ELF-1 (cell line): ENCODE results near the gene ADGRB3.

Experiments used
- DNase-seq: peaks from one replicate; pipeline ENCODE4 v3.0.0-alpha.2; 2016; ENCODE audit warnings: low read depth, low spot score

Gene ADGRB3

DNA sequence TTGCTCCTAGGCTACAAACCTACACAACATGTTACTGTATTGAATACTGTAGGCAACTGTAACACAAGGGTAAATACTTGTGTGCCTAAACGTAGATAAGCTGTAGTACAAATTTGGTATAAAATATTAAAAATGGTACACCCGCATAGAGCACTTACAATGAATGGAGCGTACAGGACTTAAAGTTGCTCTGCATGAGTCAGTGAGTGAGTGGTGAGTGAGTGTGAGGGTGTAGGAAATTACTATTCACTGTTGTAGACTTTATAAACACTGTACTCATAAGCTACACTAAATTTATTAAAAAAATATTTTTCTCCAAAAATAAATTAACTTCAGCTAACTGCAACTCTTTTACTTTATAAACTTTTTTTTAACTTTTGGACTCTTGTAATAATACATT is 391.6 kb downstream of the ADGRB3 start:
- DNase-seq, result no peak

DNA sequence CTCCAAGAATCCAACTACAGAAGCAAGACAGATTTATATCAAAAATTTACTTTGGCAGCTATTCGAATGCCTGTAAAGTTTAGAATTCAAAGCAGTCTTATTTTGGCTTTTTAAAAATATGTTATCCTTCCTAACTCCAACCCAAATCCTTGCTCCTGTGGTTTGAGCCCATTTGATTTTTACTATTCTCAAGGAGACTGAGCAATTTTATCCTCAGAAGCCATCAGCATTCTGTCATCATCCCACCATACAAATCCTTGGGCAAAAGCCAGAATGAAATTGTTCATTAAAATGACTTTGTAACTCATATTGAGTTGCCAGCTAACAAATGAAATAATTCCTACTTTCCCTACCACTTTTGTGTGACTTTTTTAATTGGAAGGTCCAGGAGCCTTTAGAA is 392.8 kb downstream of the ADGRB3 start:
- DNase-seq, result no peak

DNA sequence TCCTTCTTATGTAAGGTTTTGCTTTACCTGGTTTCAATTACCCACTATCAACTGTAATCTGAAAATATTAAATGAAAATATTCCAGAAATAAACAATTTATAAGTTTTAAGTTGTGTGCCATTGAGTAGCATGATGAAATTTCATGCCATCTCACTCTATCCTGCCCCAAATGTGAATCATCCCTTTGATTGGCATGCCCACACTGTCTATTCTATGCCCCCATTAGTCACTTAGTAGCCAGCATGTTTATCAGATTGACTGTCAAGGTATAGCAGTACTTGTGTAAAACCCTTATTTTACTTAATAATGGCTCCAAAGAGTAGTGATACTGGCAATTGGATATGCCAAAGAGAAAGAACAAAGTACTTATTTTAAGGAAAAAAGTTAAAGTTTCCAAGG is 403.8 kb downstream of the ADGRB3 start:
- no peak for DNase-seq

DNA sequence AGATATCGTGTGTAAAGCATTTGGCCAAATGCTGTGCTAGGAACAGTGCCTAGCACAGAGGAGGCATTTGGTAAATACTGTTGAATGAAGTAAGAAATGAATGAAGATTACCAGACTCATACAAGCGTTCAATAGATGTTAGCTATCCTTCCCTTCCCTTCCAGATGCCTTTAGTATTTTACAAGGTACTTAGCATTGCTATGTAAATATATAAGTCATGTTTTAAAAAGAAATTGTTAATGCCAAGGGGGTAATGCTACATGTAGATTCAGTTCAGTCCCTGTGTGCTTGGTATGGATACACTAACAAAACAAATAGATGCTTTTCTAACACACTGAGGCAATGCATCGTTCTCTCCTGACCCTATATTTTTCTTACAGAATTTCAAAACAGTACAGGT is 407.2 kb downstream of the ADGRB3 start:
- DNase-seq, result no peak

DNA sequence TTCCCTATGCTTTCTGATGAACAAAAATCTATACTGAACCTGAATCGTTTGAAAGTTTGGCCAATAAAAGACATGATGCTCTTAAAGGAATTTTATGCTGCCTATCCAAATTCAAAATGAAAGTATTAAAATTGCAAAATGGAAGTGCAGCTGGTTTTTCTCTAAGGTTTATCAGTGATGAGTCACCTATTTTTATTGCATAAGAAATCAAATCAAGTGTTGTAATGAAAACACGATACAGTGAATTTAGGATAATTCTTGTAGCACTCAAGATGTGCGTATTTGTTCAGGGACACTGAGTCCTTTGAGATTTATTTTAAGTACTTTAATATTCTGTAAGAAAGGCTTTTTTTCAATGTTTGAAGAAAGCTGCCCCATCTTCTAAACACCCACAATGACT is 409.5 kb downstream of the ADGRB3 start:
- no peak for DNase-seq

DNA sequence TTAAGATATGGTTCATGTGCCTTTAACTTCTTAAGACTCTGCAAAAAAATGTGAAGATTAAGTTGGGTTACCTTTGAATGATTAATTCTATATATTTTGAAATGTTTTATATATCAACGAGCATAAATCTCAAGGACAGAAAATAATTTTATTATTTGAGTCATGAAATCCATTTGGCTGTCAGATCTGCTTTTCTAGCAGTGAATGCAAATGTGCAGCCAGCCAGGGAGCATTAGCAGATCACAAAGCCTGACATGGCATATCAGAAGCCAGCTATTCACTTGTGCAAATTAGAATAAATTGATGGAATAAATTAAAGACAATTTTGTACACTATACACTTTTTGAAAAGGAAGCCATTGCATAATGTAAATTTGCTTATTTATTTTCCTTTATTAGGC is 424.3 kb downstream of the ADGRB3 start:
- DNase-seq, result no peak

DNA sequence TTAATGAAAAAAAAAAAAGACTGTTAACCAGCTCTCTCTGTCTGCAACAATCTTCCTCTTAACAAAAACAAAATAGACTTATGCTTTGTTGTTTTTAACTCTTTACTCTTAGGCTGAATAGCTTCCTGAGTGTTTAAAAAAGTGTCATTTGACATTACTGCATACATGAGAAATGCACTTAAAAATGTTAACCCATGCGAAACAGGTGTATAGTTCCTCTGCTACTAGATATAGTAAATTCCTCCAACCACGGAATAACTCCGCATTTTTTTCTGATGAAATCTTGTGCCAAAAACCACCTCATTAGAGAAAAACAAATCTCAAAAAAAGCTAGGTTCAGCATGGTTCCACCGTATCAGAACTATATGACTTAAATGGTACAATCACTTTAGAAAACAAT is 426.0 kb downstream of the ADGRB3 start:
- DNase-seq, result no peak

DNA sequence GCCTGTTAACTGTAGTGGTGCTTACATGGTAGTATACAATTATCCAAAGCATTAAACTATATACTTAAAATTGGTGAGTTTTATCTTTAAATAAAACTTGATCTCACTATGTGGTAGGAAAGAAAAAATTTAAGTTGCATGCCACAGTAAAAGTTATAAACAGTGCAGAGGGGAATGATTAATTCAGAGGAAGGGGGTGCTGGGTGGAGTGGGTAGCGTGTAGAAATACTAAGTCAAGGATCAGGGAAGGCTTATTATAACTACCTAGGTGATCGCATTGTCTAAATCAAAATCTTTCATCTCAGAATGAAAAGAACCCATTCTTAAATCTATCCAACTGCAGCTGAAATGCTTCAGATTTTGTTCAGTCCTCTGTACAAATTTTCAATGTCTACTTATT is 428.3 kb downstream of the ADGRB3 start:
- DNase-seq, result no peak

DNA sequence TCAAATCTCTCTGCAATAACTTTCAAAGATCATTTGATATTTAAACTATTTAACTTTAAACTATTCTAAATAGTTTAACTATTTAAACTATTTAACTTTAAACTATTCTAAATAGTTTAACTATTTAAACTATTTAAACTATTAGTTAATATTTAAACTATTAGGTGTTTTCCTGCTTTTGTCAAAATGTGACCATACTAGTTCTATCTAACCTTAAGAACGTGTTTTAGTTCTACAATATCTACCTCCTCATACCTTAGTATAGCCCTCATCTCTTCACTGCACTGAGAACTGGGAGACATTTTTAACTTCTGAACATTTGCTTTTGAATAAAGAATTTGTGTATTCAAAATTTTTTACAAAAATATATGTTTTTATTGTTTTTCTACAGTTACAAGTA is 429.1 kb downstream of the ADGRB3 start:
- no peak for DNase-seq

DNA sequence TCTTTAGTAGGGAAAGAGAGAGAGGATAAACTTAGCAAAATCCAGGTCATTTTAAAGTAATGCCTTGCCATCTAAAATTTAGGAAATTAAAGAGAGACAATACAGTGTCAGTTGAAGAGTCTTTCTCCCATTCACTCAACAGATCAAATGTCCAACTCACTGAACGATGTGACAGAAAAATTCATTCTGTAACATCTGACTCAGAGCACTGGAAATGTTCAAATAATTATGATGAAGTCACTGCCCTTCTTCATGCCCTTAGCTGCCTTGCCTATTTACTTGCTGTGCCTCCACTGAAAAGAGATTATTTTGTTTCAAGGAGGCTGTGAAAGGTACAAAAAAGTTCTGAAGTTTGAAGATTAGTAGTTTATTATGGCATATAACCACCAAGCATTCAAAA is 434.8 kb downstream of the ADGRB3 start:
- no peak for DNase-seq

DNA sequence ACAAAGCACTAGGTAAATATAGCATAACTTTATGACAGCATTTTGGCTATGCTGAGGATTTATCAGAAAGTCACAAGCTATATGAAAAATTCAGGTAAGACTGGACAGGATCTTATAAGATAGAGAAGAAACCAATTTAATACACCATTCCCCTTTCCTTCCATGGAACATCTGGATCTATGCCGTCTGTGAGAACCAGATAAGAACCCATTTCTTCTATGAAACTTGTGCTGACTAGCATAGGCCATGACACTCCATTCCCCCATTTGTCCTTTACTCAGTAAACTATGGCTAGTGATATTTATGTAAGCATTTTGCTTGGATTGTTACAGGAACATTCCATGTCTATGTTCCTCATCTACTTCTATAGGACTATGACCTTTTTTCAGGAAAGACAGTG is 437.7 kb downstream of the ADGRB3 start:
- DNase-seq, result no peak

DNA sequence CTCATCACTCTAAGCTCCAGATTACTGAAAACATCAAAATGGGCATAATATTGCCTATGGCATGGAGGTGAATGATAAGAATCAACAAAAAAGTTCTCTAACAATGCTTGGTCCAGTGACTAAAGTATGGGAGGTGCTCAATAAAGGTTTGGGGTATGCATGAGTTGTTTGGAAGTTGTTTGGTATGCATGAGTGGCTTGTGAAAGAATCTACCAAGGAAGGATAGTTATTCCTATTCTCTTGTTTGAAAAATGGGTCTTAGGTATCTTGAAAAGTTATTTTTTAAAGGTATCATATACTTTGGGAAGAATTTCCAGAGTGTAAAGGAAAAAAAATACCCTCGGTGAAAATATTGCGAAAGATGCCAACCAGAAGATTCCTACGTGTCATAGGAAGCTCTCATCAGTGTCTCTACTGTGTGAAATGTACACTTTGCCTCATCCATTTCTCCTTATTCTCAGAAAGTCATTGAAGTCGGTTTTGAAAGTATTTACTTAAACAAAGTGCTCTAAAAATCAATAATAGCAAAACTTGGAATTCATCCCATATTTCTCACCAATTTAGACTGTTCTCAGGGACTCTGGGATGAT is 449.8 kb downstream of the ADGRB3 start:
- DNase-seq, result no peak

DNA sequence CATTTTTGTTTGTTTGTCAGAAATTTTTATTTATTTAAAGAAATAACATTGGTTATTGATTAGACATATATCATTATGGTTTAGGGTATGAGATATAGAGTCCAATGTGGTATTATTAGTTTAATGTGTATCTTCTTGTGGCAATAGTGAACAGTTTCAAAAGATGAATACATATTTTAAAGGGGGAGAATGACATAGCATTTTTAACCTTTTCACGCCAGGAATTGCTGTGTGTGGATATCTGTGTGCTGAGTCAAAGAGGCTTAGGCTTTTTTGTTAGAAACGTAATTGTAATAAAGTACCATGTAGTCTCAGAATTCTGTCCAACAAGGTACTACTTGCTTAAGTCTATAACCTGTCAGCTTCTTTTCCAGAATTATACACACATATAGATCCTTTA is 451.6 kb downstream of the ADGRB3 start:
- no peak for DNase-seq

DNA sequence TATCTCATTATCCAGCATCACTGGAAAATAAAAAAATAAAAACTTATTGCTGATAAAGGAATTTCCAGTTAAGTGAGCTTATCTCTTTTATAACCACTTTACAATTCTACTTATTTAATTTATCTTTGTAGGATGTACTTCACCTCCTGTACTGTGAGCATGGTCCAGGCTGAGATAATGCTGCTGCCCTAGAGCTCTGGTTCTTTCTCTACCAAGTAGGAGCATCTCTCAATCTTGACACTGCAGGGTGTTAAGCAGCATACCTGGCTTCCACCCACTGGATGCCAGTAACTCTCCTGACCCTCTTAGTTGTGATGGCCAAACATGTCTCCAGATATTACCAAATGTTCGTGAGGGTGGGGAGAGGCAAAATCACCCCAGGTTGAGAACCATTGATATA is 454.5 kb downstream of the ADGRB3 start:
- DNase-seq, result no peak

DNA sequence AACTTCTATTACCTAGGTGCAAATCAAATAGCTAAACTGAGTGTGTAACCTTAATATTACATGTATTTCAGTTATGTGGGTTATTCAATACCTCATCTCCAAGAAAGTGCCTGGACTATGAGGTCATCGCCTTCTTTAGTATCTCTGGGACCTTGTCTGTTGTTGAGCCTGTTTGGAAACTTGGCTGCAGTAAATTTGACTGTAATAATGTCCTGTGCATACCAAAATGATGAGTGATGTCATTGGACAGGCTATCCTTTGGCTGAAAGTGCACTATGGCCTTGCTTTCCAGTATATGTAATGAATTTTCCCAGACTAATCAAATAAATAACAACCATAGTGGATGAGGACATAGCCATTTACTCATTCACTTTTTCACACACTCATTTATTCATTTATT is 455.1 kb downstream of the ADGRB3 start:
- no peak for DNase-seq

DNA sequence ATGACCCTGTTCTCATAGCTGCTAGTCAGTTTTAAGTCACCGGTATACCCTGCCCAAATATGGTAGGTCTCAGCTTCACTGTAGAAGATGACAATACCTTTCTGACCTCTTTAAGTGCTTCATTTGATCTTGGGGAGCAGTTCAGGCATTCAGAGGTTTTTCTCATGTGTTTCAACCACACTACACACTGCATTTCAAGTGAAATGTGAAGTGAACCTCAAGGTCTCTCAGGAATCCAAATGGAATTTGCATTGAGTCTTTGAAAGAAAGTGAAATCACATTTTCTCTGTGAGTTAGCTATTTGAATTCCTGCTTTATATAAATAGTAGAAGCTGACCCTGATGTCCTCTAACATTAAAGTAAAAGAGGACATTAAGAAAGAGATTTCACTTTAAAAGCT is 461.6 kb downstream of the ADGRB3 start:
- DNase-seq, result no peak

DNA sequence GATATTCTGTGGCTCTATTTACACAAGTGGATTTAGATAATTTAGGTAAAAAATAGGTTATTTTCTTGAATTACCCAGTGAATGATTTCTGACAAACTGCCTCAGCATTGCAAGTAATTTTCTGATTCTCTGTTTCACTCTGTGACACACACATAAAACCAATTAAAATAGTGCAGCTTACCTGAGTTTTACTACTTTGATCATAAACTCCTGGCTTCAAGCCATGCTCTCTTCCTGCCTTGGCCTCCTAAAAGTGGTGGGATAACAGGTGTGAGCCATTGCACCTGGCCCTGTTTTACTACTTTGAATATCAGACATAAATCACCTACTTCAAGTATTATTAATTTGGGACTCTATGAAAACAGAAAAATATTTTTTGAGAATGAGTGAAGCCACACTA is 462.9 kb downstream of the ADGRB3 start:
- DNase-seq, result no peak

DNA sequence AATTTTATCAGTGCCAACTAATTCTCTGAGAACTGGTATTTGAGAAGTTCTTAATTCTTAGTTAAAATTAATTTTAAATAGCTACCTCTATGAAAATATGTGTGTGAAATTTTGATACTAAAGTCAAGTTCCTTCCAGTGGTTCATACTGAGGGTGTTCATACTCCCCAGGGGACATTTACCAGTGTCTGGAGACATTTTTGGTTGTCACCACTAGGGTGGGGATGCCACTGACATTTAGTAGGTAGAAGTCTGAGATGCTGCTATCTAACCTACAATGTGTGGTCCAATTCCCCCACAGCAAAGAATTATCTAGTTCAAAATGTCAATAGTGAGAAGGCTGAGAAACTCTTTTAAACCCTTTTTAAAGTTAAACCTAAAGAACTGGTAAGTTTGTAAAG is 463.8 kb downstream of the ADGRB3 start:
- no peak for DNase-seq

DNA sequence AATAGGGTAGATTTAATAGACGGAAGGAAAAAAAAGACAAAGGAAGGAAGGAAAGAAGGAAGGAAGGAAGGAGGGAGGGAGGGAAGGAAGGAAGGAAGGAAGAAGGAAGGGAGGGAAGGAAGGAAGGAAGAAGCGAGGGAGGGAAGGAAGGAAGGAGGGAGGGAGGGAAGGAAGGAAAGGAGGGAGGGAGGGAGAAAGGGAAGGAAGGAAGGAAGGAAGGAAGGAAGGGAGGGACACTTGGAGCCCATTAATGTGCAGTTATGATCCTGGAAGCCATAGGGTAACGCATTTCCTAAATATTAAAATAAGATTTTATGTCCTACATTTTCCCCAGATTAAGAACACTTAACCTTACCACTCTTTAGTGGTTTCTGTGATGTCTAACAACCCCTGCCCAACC is 465.7 kb downstream of the ADGRB3 start:
- no peak for DNase-seq

DNA sequence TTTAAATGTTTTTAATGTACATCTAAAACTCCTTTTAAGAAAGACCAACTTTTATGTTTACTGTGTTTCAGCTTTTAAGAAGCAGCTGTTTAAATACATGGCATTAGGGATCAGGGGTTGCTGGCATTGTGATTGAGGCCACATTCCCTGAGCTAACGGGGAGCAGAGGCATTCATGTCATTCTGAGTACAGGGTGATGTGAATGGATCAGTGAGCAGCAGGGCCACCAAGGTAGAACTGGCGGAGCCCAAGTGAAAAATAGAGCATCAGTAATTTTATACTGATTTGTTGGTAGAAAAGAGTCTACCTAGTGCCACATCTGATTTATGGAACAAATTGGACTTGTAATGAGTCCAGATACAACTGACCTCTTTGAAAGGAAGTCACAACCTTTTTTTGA is 467.3 kb downstream of the ADGRB3 start:
- no peak for DNase-seq

DNA sequence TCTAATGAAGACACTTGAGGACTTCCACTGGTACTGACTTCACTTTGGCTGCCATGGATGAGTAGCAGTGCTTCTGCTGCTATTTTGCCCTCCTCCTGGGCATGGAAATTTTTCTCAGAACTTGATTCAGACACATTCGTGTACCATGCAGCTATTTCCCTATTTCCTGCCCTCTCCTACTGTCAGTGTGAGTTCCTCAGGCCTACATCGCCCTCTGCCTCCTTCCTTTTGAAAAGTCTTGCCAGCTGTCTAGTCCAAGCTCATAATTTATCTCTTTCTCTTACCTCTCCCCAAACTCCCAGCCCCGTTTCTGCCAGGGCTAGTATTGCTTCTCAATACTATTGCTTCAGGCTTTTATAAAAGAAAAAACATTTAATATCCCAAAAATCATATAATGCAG is 470.2 kb downstream of the ADGRB3 start:
- DNase-seq, result no peak

DNA sequence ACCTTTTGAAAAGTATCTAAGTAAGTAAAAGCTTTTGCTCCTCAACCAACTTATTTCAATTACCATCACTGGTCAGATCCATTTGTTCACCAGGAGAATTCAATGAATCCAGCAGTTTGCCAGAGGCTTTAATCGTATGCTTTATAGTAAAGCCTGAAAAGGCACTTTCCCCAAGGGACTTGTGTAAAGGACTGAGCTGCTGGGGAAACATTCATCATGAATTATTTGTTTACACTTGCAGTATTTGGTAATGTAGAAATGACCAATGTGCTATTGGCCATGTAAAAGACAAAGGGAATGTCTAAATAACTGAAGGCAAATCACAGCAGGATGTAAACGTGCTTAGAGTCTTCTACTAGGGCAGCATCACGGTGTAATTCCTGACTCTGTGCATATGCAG is 471.4 kb downstream of the ADGRB3 start:
- DNase-seq, result no peak

DNA sequence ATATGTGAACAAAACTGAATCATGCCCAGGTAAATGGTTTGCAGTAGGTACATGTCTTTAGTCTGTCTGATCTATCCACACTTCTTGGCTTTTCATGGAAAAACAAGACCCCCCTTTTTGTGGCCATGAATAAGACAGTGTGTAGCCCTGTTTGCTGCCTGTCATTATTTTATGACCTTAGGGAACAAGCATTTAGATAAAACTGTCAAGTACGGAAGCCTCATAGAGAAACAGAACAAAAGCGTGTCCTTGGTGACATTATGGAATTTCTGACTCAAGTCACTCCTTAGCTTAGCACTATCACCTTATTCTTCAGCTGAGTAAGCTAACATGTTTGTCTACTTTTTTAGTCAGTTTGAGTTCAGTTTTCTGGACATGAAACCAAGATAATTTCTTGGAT is 476.2 kb downstream of the ADGRB3 start:
- DNase-seq, result no peak

DNA sequence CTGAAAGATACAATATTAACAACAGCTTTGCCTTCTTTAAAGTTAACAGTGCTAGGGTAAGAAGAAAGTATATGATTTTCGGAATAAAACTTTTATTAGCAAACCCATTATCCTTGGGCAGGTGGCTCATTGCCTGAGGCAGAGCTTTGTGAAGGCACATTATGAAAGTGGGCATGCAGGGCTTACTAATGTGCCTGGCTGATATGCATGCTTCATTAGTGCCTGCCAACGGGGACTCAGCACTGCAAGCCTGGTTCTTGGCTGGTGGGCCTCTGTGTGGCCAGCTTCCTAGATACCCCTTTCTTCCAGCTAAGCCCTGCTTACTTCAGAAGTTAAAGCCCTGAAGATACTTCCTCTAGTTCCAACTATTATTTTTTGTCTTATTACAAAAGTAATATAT is 481.6 kb downstream of the ADGRB3 start:
- DNase-seq, result no peak
